ENCODE measurements around the gene CAPRIN2.
A peak's percentile ranks its signal among the peaks of the same experiment; 100 is the strongest.

Gene CAPRIN2

GRCh38 chr12:30754750-30755394, at the start of gene CAPRIN2:
Gene CAPRIN2 (minus strand): TSS chr12:30754951. CDS start chr12:30753520, 1,431 bp downstream.
- DNase-seq (ENCODE audit: low read depth), result peak; percentile 87

- no peak for DNase-seq (ENCODE audit: low read depth)
Measured at GRCh38 chr12:30797689-30798088, 42.9 kb upstream of the CAPRIN2 start.

GRCh38 chr12:30796891-30797371, 42.2 kb upstream of the CAPRIN2 start:
- no peak for DNase-seq (ENCODE audit: low read depth)

GRCh38 chr12:30796313-30796780, 41.6 kb upstream of the CAPRIN2 start:
- no peak for DNase-seq (ENCODE audit: low read depth)

- peak; percentile 27 for DNase-seq (ENCODE audit: low read depth)
Measured at GRCh38 chr12:30795410-30796312, 40.9 kb upstream of the CAPRIN2 start.

GRCh38 chr12:30794591-30795409, 40.0 kb upstream of the CAPRIN2 start:
- DNase-seq (ENCODE audit: low read depth), result peak; percentile 5

- DNase-seq (ENCODE audit: low read depth), result no peak
Measured at GRCh38 chr12:30794020-30794419, 39.3 kb upstream of the CAPRIN2 start.

- no peak for DNase-seq (ENCODE audit: low read depth)
Measured at GRCh38 chr12:30792648-30793499, 38.1 kb upstream of the CAPRIN2 start.

- DNase-seq (ENCODE audit: low read depth), result no peak
Measured at GRCh38 chr12:30792085-30792484, 37.3 kb upstream of the CAPRIN2 start.

GRCh38 chr12:30788754-30789153, 34.0 kb upstream of the CAPRIN2 start:
- DNase-seq (ENCODE audit: low read depth), result no peak

GRCh38 chr12:30785630-30786029, 30.9 kb upstream of the CAPRIN2 start:
- no peak for DNase-seq (ENCODE audit: low read depth)

- DNase-seq (ENCODE audit: low read depth), result no peak
Measured at GRCh38 chr12:30784508-30784907, 29.8 kb upstream of the CAPRIN2 start.

- no peak for DNase-seq (ENCODE audit: low read depth)
Measured at GRCh38 chr12:30783946-30784345, 29.2 kb upstream of the CAPRIN2 start.

GRCh38 chr12:30782316-30783173, 27.8 kb upstream of the CAPRIN2 start:
- no peak for DNase-seq (ENCODE audit: low read depth)

GRCh38 chr12:30779578-30779977, 24.8 kb upstream of the CAPRIN2 start:
- no peak for DNase-seq (ENCODE audit: low read depth)

GRCh38 chr12:30779178-30779577, 24.4 kb upstream of the CAPRIN2 start:
- DNase-seq (ENCODE audit: low read depth), result no peak

- DNase-seq (ENCODE audit: low read depth), result no peak
Measured at GRCh38 chr12:30774599-30774998, 19.8 kb upstream of the CAPRIN2 start.

- DNase-seq (ENCODE audit: low read depth), result no peak
Measured at GRCh38 chr12:30769802-30770201, 15.1 kb upstream of the CAPRIN2 start.

- no peak for DNase-seq (ENCODE audit: low read depth)
Measured at GRCh38 chr12:30764251-30764650, 9.5 kb upstream of the CAPRIN2 start.

GRCh38 chr12:30763053-30763452, 8.3 kb upstream of the CAPRIN2 start:
- DNase-seq (ENCODE audit: low read depth), result no peak
